Vagina (tissue), 2 donors: ENCODE measurements around the gene GVQW3.

Source experiments
- CTCF ChIP-seq, 3 experiments: fragments of 450-650 bp in 2 of 3; fragments of 200-600 bp in 1 of 3; sonication (generic) in 1 of 3; IDR thresholded peaks; one replicate each; pipeline ENCODE4 v1.5.1; 2017 to 2019; ENCODE audit warnings: antibody characterized with exemption in 3 of 3, mild to moderate bottlenecking in 2 of 3, moderate library complexity in 2 of 3
- POLR2A ChIP-seq, 2 donors: fragments of 450-650 bp; IDR thresholded peaks; one replicate each; pipeline ENCODE4 v1.6.1; 2017; ENCODE audit warnings: antibody characterized with exemption in 2 of 2, mild to moderate bottlenecking in 2 of 2, moderate library complexity in 2 of 2

- TF ChIP-seq CTCF (IDR thresholded peaks at IDR 0.05), result no peak
- no peak for TF ChIP-seq POLR2A (IDR thresholded peaks at IDR 0.05)
These were observed 45.5 kb downstream of the GVQW3 start for GRCh38 chr11:76426660-76427059.
